ENCODE data around the gene TBL1X. TPM values are rescaled to one million over a fixed set of nuclear protein-coding genes. Genes with fewer than 3 reads are reported as not detected.

TBL1X gene
- total RNA-seq, 4 donors from 2014 or later, result 27.7 to 49.1 (median 39.6) TPM

DNA sequence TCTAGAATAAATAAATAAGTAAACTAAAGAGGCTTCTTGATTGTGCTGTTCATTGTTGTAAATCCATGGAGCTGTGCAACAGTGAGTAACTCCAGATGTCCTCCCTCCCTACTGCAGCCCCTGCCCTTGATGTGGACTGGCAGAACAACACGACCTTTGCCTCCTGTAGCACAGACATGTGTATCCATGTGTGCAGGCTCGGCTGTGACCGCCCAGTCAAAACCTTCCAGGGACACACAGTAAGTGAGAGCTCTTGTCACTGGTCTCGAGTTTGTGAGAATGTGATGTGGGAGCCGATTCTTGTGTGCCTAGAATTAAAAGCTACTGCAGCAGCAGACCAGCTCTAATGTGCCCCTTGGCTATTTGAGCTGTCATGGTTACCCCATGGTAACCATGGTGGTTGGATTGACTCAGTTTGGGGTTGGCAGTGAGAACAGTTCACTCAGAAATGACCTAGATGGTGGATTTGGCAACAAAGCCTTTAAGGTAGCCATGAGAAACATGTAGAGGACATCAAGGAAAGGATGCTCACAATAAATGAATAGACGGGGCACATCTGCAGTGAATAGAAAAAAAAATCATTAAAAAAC lies 240.1 kb downstream of the TBL1X start:
- 100% methylated on average over 1 to 3 of the region's 6 CpGs for WGBS, 2 donors (ENCODE audit: low coverage in 1 of 2)
- no peak overlapping the region for H3K27ac ChIP-seq

DNA sequence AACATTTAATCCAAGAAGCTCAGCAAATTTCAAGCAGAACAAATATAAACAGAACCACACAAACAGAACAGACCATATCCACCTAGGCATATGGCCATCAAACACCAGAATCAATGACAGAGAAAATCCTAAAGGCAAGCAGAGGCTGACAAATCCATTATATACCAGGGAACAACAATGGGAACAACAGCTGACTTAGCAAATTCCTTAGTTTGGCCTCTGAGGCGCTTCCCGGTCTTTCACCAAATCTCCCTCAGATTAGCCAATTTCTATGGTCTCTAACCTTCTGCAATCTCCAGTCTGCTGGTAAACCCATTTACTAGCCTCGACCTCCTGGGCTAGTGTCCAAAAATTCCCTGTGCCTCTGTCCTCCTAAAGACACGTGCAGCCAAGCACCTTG lies 241.6 kb downstream of the TBL1X start:
- Histone ChIP-seq H3K27me3 (no peaks in the 10 kb centered on the region), H3K4me3 (no peak overlapping the region), H3K4me1 (no peaks in the 10 kb centered on the region), H3K36me3 (peaks cover 0 to 44% of the 10 kb centered on the region in 2 donors), H3K9me3 (no peaks in the 10 kb centered on the region), H3K27ac (no peak overlapping the region)
- no peak for ATAC-seq
- 59% methylated on average over 3 of the region's 4 CpGs; no CpG with 5 or more reads in 1 of the 2 donors for WGBS, 2 donors (ENCODE audit: low coverage in 1 of 2)
- TF ChIP-seq POLR2A (IDR thresholded peaks at IDR 0.05) (no peak), EP300 (IDR thresholded peaks at IDR 0.05) (no peak), POLR2AphosphoS5 (IDR thresholded peaks at IDR 0.05) (no peak)
- TF ChIP-seq, protein P1, sequence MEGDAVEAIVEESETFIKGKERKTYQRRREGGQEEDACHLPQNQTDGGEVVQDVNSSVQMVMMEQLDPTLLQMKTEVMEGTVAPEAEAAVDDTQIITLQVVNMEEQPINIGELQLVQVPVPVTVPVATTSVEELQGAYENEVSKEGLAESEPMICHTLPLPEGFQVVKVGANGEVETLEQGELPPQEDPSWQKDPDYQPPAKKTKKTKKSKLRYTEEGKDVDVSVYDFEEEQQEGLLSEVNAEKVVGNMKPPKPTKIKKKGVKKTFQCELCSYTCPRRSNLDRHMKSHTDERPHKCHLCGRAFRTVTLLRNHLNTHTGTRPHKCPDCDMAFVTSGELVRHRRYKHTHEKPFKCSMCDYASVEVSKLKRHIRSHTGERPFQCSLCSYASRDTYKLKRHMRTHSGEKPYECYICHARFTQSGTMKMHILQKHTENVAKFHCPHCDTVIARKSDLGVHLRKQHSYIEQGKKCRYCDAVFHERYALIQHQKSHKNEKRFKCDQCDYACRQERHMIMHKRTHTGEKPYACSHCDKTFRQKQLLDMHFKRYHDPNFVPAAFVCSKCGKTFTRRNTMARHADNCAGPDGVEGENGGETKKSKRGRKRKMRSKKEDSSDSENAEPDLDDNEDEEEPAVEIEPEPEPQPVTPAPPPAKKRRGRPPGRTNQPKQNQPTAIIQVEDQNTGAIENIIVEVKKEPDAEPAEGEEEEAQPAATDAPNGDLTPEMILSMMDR (IDR thresholded peaks at IDR 0.05), result no peak

More for the DNA sequence above, 240.1 kb downstream of the TBL1X start:
- no peaks in the 10 kb centered on the region for H3K27me3 ChIP-seq
- no peaks in the 10 kb centered on the region for H3K9me3 ChIP-seq
- no peak for ATAC-seq
- H3K4me3 ChIP-seq, result no peak overlapping the region
- TF ChIP-seq, protein P1 (IDR thresholded peaks at IDR 0.05), result no peak
- TF ChIP-seq POLR2AphosphoS5 (IDR thresholded peaks at IDR 0.05) (no peak), EP300 (IDR thresholded peaks at IDR 0.05) (no peak), POLR2A (IDR thresholded peaks at IDR 0.05) (no peak)
- H3K36me3 ChIP-seq, result peaks cover 0 to 39% of the 10 kb centered on the region in 2 donors
- H3K4me1 ChIP-seq, result no peaks in the 10 kb centered on the region

DNA sequence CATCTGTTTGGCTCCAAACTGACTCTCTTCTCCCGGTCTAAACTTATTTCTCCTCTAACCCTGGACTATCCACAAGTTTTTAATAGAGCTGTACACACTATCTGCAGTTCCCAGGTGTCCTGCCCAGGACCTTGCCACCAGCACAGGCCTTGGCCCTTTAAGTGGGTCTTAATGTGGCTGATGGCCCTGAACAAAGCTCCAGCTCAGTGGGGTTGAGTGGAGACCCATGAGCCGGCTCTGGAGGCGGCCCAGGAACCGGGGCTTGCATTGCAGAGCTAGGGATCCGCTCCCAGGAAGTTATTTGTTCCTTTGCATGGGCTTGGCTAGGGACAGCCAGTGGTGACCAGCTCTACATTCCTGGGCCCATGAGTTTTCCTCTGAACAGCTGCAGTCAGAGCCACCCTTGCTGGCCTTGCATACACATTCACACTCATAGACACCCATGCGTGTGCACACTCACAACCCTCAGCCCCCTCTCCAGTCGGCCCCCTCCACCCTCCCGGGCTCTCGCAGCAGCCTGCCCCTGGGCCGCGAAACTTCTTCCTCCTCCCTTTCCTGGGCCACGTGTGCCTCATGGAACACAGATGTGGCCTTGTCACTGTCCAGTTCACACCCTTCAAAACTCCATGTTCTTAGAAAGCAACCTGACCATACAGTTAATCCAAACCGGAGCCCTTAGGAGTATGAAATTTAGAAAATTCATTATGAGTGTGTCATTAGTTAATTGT lies 242.6 kb downstream of the TBL1X start:
- Histone ChIP-seq H3K4me1 (no peaks in the 10 kb centered on the region), H3K4me3 (no peak overlapping the region), H3K27me3 (no peaks in the 10 kb centered on the region), H3K9me3 (no peaks in the 10 kb centered on the region), H3K27ac (no peak overlapping the region), H3K36me3 (peaks cover 0 to 50% of the 10 kb centered on the region in 2 donors)
- no peak for ATAC-seq
- TF ChIP-seq POLR2A (IDR thresholded peaks at IDR 0.05) (no peak), POLR2AphosphoS5 (IDR thresholded peaks at IDR 0.05) (no peak), EP300 (IDR thresholded peaks at IDR 0.05) (no peak)
- TF ChIP-seq, protein P1 (IDR thresholded peaks at IDR 0.05), result no peak
- 82% methylated on average over 3 of the region's 13 CpGs; no CpG with 5 or more reads in 1 of the 2 donors for WGBS, 2 donors (ENCODE audit: low coverage in 1 of 2)

DNA sequence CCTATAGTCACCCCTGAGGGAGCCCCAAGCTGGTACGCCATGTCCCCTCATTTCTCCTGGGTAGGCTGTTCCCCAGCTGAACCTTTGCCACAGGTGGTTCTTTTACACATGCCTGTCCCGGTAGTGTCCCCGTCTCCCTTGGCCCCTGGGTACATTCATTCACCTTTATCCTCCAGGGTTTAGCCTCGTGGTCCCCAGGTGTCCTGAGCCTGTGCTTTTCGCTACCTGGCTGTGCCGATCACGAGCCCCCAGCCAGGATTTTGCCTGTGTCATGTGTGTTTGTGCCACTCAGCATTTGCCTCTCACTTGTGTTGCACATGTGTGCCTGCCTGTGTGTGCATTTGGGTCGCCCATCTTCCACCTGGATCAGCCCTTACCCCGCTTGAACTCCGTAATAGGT lies 243.2 kb downstream of the TBL1X start:
- no peak overlapping the region for H3K4me3 ChIP-seq
- TF ChIP-seq, protein P1 (IDR thresholded peaks at IDR 0.05), result no peak
- no peak for TF ChIP-seq POLR2AphosphoS5 (IDR thresholded peaks at IDR 0.05)
- no peak for TF ChIP-seq EP300 (IDR thresholded peaks at IDR 0.05)
- no peak for TF ChIP-seq POLR2A (IDR thresholded peaks at IDR 0.05)
- no peaks in the 10 kb centered on the region for H3K9me3 ChIP-seq
- no peak overlapping the region for H3K27ac ChIP-seq
- H3K4me1 ChIP-seq, result no peaks in the 10 kb centered on the region
- 97 to 100% methylated on average over 1 to 5 of the region's 10 CpGs for WGBS, 2 donors (ENCODE audit: low coverage in 1 of 2)
- H3K36me3 ChIP-seq, result peaks cover 0 to 56% of the 10 kb centered on the region in 2 donors
- H3K27me3 ChIP-seq, result no peaks in the 10 kb centered on the region
- ATAC-seq, result no peak
